RPMI7951 (cell line): ENCODE measurements around the gene PAM. TPM values are rescaled to one million over a fixed set of nuclear protein-coding genes. Genes with fewer than 3 reads are reported as not detected.
"Not testable (repeated sequence)": the region's sequence is repeated elsewhere in the genome, so short reads cannot be mapped to it uniquely, and the experiment has no call there.

Source experiments
- DNase-seq: peaks from one replicate; pipeline ENCODE4 v3.0.0-alpha.2; 2012; ENCODE audit warnings: low read depth
- total RNA-seq: library from RNA; depleted of rRNA; stranded (reverse); fragments of >200 nt; shearing (Covaris generic); gene quantifications from 2 replicates; pipeline ENCODE4 v1.2.3, GENCODE V29; 2014

The PAM gene
- total RNA-seq, 1 experiment from 2014 or later, result 216 TPM

DNA sequence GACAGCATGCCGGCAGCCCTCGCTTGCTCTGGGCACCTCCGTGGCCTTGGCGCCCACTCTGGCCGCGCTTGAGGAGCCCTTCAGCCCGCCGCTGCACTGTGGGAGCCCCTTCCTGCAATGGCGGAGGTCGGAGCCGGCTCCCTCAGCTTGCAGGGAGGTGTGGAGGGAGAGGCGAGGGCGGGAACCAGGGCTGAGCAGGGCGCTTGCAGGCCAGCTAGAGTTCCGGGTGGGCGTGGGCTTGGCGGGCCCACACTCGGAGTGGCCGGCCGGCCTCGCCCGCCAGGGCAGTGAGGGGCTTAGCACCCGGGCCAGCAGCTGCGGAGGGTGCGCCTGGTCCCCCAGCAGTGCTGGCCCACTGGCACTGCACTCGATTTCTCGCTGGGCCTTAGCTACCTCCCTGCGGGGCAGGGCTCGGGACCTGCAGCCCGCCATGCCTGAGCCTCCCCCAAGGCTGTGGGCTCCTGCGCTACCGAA is 3.2 kb upstream of the PAM start:
- not testable (repeated sequence) for DNase-seq

DNA sequence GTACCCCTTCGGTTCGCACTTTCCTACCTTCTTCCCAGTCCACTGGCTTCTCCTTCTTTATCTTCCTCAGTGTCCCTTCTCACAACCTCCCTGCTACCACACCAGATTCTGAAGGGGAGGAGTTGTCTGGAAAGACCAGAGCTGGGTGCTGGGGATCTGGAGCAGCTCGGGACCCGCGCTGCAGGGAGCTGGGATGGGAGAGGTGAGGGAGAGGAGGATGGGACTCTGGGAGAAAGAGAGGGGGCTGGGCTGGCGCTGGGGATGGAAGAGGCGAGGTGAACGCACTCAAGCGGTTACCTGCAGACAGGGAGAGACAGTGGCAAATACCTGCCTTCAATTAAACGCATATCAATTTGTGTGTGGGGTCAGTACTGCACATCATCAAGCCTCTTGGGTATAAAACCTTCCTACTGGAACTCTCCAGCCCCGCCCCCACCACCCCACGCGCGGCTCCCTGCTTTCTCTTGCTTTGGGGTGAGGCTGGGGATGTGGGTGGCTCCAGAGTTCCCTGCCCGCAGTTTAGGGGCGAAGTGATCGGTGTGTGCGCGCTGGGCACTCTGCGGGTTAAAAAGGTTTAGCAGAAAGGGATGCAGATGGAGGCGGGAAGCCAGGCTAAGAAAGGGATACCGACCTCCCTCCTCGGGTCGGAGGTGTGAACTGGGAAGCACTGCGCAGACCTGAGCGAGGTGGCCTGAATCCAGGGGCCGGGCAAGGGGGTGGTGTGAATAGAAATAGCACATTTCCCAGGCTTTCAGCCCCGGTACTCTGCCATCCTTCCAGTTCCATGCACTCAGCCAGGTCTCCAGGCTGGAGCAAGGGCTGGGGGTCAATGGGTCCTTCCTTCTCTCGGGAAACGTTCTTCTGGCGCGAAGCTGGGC is 977 bp upstream of the PAM start:
- no peak for DNase-seq

DNA sequence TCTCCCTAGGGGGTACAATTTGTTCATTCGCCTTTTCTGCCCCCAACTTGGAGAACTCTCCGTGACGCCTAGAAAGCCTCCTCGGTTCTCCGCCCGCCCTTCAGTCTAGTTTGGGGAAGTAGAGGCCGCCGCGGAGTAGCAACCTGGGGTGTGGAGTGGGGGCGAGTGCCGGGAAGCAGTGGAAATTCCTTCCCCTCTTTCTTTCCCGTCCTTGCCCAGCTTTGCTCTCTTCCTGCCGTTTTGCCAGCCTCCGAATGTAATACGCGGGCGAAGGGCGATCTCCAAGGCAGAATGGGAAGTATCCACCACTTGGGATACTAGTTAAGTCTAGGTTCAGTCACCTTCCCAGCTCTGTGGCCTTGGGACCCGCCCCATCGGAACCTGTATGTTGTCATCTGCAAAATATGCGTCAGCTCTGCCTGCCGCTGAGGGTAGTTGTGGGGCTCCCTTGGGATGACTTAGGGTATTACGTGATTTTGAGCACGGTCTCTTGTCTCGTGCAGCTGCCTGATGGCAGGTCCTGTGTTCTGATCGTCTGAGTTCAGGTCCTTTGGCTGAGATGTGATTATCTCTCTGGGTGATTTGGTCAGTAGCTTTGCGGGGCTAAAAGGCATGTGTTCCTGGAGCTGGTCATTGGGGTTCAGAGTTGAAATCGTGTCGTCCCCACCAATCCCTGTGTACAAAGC is 724 bp downstream of the PAM start:
- peak; percentile 71 for DNase-seq

DNA sequence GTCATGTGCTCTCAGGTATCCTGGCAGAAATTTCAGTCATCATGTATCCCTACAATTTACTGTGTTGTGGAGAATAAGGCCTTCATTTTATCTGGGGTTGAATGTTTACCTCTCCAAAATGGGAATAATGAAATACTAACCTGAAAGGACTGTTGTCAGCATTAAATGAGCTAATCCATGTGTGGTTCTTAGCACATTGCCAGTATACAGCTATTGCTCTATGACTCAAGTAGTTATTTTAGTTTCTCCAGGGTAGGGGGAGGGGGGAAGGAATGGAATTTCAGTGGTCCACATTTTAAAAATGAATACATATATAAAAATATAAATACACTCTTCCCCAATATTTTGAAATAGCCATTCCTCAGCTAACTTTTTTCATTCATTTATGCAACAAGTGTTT is 3.5 kb downstream of the PAM start:
- DNase-seq, result no peak

DNA sequence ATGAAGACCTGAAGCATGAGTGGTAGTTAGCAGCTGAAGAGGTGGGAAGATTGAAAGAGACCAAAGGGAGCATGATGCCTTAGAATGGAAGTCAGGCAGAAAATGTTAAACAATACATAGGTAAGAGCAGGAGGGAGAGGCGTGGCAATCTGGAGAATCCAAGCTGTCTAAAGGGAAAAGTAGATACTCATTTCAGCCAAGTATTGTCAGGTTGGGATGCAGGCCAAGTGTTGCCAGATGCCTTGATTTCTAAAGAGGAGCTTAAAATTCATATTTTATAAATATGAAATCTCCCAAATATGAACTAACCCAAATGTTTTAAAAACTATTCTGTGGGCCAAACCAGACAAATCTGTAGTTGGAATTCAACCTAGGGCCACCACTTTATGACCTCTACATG is 4.2 kb downstream of the PAM start:
- no peak for DNase-seq

DNA sequence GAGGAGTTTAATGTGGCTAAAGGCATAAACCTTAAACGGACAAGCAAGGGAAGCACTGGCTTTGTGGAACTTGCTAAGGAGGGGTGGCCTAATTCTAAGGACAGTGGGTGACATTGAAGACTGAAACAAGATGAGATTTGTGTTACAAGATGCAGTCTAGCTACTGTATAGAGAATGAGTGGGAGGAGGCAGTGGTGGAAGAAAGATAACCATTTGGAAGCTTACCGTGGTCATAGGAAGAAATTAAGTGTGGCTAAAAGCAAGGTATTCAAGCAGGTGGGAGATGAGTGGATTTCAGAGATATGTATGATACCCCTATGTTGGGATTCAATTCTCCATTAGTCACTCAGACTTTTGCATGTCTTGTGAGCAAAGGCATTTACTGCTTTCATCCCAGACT is 4.6 kb downstream of the PAM start:
- no peak for DNase-seq

DNA sequence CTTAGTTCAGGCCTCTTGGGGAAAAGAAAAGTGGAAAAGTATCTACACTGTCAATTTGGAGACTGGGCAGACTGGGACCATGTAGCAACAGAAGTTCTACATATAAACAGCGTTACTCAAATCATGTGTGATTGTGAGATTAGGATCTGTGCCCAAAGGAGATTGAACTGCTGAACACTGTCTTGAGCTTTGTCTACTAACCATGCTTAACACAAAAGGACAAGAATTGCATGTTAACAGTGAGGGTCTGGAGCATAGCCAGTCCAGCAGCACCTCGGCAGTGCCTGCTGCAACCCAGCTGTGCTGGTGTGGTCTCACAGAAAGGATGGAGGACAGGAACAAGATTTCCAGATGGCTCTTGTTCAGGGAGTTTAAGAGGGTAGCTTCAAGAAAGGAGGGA is 5.7 kb downstream of the PAM start:
- DNase-seq, result peak; percentile 58

DNA sequence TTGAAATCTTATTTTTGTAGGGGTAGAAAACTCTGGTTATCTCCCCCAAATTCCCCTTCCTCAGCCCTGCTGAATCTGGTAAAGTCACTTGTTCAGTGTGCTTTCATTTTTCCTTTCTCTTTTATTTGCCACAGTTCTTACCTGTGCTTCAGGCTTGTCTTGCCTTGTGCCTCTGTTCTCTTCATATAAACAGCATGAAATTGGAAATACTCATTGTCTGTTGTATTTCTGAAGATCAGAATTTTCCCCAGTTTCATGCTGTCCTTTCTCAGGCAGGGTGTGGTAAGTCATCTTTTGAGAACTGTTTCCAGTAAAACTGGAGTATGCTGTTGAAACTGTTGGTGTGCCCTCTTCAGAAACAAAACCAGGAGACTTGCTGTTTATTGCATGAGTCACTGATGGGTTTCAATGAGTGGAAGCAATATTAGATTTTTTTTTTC is 7.0 kb downstream of the PAM start:
- DNase-seq, result peak; percentile 45

DNA sequence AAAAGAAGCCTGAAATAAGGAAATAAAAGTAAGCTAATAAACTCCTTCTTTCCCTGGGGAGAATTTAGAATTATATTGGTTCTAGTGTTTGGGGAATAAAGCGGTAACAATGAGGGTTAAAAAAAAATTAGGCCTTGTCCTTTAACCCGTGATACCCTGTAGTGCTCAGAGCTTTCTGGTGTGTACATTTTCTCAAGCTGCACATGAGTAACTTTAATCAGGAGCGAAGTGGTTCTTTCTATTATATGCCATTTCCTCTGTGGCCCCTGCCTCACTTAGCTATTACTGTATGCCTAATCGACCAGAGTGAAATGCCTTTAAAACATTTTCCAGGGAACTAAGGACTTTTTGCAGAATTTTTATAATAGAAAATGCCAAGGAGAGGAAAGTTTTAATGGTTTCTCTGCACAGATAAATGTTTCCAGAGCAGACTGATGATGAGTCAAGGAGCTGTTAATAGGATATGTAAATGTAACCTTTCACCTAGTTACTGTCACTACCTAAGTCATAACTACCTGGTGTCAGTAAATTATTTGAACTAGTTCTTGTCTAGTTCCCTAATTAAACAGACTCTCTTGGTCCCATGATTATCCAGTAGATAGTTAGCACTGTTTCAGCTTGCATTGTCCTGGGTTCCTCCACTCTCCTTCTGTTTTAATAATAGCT is 7.6 kb downstream of the PAM start:
- DNase-seq, result no peak

DNA sequence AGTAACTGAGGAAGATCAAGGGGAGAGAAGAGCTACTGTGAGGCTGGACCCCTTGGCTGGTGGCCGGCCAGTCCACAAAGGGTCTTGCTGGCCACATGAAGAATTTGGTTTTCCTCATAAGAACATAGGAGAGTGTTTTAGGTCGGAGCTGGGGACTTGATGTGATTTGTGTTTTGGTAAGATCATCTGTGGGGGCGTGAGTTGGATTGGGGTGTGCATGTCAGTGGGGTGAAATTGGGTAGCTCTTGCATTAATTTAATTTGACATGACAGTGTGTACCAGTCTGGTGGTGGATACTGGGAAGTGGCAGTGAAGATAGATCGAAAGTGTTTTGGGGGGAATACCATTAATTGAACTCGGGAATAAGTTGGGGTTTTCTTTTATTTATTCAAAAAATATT is 8.6 kb downstream of the PAM start:
- no peak for DNase-seq

DNA sequence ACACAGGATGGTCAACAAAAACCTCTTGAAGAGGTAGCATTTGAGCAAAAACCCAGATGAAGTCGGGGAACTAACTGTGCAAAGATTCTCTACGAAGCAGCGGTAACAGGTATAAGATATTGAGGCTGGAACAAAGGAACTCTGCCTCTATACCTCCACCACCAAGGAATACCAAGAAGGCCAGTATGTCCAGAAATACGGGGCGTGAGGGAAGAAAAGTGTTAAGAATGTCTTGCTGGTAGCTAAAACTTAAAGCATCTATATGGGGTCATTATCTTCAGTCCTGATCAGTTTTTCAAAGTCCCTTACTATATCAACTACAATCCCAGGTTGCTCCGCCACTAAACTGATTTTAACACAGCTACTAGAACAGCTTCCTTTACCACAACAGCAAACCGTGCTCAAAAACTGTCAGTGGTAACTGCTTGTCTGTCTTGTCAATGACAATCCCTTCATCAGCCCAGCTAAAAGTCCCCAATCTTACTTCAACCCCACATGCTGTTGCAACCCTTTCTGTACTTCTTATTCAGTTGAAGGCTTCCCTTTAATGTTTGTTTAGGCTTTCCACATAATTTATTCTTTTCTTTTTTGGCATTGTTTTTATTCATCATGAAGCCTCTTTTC is 9.4 kb downstream of the PAM start:
- DNase-seq, result no peak

DNA sequence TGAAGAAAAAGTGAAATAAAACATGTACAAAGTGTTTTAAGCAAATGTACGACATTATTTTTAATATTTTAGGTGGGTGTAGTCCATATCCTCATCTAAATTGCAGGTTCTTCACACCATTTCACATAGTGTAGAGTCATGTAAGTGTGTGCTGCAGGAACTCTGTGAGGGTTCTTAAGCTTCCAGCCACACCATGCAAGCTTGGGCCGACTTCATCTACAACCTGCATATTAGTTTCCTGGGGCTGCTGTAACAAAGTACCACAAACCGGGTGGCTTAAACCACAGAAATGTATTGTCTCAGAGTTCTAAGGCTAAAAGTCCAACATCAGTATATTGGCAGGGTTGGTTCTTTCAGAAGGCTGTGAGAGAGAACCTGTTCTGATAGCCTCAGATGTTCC is 10.2 kb downstream of the PAM start:
- DNase-seq, result no peak

DNA sequence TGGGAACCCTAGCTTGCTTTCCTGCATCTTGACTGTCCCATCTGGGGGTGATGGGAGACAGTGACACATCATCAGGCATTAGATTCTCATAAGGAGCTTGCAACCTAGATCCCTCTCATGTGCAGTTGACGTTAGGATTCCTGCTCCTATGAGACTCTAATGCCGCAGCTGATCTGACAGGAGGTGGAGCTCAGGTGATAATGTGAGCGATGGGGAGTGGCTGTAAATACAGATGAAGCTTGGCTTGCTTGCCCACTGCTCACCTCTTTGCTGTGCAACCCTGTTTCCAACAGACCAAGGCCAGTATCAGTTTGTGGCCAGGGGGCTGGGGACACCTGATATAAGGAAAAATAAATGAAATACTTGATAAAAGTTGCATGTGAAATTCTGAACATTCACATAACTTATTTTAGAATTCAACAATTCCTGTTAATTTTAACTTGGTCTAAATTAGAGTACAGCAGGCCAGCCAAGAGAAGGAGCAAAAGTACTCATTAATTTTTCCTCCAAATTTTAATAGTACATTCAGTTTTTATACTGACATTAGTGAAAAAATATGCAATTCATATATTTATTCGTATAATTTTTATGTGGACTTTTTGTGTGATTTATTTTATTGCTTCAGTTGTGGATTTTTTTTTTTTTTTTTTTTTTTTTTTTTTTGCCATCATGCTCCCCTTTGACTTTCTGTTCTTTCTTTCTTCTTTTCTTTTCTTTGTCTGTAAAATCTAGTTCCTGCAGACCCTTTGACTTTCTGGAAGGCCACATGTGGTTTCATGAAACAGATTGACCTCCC is 11.4 kb downstream of the PAM start:
- DNase-seq, result no peak

DNA sequence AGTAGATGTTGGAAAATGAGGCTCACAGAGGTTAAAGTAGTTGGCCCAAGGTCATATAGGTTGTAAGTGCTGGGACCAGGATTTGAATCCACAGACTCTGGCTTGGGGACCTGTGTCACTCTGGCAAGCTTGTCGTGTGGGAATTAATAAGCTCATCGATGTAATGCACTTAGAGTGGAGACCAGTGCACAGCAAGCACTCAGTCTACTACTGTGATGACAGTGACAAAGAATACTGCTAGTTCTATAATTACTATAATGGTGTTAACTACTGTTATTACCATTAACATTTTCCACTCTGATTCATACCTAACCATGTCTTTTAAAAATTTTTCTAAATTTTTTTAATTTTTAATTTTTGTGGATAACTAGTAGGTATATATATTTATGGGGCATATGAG is 12.8 kb downstream of the PAM start:
- DNase-seq, result no peak

DNA sequence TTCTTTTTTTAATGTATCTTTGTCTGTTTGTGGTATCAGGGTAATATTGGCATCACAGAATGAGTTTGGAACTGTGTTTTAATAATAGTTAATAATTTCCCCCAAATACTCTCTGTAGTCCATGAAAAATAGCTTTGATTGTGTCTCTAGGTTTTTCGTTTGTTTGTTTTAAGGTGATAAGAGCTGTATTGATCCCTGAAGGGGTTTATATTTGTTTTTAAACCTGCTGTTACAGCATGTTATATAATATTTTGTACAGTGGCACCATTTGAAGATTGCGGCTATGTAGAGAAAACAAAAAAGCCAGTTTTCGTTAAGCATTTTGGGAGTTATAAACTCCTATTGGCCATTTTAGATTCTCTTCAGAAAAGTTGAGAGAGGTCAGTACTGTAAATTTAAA is 15.7 kb downstream of the PAM start:
- DNase-seq, result no peak

DNA sequence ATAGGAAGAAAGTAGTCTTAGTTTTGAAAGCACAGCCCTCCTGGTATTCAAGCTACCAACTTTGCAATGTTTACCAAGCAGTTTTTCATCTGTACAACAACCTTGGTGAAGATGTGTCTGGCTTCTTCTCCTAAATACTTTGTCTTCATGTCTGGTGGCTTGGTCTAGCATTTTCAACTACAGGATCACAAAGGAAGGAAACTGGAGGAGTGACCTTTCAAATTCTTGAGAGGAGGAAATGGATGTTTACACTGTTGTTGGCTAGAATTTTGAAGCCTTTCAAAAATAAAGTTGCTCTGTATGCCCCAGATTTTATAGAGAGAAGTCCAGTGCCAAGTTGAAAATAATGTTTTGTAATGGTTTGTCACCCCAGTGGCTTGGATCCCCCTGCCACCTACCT is 16.3 kb downstream of the PAM start:
- no peak for DNase-seq

DNA sequence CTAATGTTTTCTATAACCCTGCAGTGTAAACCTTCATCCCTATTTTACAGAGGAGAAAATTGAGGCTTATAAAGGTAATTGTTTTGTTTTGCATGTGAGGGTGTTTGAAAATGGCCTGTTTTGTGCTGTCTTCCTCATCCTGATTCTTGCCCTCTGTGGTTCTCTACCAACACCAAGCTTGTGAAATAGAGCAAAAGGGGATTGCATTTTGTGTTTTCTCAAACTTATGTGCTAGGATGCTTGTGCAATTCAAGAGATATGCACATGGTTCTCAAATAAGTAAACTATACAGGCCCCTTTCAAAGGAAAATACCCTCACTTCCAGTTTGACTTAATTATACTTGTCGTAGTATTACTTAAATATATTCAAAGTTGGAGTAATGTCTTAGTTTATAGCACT is 17.2 kb downstream of the PAM start:
- no peak for DNase-seq

DNA sequence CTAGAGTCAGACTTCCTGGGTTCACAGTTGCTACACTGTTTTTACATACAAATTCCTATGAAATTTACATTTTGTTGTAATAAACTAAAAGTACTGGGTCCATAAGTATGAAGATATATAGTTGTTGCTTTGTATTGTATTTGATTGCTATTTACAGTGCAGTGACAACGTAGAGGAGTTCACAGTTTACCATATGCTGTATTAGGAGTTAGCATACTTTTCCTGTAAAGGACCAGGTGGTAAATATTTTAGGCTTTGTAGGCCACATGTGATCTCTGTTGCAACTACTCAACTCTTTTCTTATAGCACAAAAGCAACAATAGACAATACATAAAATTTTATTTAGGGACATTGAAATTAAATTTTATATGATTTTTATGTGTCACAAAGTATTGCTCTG is 18.0 kb downstream of the PAM start:
- no peak for DNase-seq

DNA sequence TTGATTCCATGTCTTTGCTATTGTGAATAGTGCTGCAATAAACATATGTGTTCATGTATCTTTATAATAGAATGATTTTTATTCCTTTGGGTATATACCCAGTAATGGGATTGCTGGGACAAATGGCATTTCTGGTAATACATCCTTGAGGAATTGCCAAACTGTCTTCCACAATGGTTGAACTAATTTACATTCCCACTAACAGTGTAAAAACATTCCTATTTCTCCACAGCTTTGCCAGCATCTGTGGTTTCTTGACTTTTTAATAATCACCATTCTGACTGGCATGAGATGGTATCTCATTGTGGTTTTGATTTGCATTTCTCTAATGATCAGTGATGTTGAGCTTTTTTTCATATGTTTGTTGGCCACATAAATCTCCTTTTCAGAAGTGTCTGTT is 20.7 kb downstream of the PAM start:
- DNase-seq, result not testable (repeated sequence)

DNA sequence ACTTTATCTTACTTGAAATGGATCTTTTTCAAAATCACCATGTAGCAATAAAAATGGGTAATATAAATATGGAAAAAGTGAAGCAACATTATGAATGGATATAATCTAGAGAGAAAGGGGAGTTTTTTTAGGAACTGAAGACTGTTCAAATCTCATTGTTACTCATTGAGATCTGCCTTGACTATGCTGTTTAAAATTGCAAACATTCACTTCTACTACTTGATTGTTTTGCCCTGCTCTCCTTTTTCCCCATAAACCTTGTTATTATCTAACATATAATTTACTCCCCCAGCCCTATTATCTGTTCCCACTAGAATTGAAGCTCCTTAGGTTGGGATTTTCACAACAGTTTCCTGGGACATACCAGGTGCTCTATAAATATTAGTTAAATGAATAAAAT is 22.0 kb downstream of the PAM start:
- DNase-seq, result no peak

DNA sequence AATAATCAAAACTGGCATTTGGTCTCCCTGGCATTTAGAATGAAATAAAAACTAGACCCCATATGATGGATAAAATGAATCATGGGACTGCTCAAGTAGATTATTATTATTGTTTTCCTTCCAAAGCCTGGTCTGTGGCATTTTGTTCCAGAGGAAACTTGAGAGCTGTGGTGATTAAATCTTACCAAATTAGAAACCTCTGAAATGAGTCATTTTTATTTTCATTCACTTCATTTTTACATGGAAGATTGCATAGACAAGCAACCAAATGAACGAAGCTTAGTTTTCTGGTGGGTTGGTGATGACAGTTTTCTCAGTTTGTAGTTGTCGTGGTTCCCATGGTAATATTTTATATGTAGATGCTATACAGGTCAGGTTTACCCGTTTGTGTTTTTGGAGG is 23.4 kb downstream of the PAM start:
- peak; percentile 69 for DNase-seq
